HG03064 (cell line): ENCODE data around the gene KDM4C.
"Not testable (repeated sequence)": the region's sequence is repeated elsewhere in the genome, so short reads cannot be mapped to it uniquely, and the experiment has no call there.

Experiments used
- ATAC-seq: cut with Tn5 transposase; IDR thresholded peaks from one replicate; pipeline ENCODE4 v1.9.1; 2021; ENCODE audit warnings: low read depth; ENCODE audit not compliant: unreplicated experiment

KDM4C gene

DNA sequence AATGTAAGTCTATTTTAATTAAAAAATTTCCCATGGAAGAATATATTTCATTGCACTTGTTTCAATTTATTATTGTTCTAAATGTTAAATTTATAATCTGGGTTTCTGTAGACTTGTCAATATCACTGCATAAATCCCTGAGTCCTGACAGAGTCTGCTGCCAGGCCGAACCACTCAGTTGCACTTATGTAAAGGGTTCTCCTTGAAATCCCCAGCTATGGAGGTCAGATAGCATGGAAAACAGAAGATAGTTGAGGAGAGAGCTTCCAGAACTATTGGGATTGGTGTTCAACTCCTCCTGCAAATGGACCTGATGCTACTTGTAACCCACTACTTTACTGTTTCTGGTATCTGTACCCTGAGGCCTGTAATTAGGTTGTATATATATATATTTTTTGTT lies 37.2 kb downstream of the KDM4C start:
- no peak for ATAC-seq

DNA sequence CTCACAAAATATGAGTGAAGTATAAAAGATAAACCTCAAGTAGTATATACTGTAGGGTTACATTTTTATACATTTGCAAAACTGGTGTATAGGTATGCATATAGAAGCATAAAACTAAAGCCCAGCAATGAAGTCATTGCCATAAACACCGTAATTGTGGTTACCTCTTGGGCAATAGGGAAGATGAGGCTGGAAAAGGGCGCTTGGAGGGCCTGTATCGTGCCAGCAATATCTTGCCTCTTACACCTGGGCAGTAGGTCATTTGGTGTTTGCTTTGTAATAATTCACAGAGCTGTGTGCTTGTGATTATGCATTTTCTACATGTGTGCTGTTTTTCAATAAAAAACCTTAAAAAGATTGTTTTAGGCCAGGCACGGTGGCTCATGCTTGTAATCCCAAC lies 45.2 kb downstream of the KDM4C start:
- no peak for ATAC-seq

DNA sequence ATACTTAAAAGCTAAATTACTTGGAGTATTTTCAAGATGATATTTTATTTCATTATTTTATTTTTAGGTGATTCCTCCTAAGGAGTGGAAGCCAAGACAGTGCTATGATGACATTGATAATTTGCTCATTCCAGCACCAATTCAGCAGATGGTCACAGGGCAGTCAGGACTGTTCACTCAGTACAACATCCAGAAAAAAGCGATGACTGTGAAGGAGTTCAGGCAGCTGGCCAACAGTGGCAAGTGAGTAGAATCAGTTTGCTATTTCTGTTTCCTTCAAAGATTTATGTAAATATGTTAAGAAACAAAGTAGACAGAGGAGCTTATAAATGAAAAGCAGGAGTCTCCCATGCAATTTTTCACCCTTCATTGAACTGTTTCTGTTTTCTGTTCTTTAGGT lies 47.8 kb downstream of the KDM4C start:
- ATAC-seq: no peak

DNA sequence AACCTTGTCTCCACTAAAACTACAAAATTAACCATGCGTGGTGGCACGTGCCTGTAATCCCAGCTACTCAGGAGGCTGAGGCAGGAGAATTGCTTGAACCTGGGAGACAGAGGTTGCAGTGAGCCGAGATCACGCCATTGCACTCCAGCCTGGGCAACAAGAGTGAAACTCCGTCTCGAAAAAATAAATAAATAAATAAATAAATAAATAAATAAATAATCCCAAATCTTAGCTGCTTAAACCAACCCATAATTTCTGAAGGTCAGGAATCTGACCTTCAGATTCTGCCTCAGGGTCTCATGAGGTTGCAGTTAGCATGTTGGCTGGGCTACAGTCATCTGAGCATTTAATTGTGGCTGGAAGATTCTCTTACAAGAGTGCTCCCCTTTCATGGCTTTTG lies 48.5 kb downstream of the KDM4C start:
- ATAC-seq: not testable (repeated sequence)

DNA sequence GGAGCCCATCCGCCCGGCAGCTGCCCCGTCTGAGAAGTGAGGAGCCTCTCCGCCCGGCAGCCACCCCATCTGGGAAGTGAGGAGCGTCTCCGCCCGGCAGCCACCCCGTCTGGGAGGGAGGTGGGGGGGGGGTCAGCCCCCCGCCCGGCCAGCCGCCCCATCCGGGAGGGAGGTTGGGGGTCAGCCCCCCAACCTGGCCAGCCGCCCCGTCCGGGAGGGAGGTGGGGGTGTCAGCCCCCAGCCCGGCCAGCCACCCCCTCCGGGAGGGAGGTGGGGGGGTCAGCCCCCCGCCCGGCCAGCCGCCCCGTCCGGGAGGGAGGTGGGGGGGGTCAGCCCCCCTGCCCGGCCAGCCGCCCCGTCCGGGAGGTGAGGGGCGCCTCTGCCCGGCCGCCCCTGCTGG lies 49.9 kb downstream of the KDM4C start:
- ATAC-seq: not testable (repeated sequence)

DNA sequence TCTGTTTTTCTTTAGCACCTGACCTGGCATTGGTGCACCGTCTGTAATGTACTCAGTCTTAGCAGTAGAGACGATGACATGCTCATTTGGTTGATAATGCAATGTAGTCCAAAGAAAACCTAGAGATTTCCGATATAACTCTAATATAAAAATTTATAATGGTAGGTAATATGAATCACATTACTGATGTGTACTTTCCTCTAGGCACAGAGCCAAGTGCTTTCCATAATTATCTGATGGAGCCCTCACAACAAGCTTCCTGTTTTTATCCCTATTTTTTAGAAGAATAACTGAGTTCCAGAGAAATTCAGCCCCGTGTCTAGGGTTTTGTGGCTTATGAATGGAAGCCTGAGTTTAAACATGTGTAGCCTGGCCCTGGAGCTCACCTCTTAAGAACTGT lies 53.7 kb downstream of the KDM4C start:
- ATAC-seq: no peak

DNA sequence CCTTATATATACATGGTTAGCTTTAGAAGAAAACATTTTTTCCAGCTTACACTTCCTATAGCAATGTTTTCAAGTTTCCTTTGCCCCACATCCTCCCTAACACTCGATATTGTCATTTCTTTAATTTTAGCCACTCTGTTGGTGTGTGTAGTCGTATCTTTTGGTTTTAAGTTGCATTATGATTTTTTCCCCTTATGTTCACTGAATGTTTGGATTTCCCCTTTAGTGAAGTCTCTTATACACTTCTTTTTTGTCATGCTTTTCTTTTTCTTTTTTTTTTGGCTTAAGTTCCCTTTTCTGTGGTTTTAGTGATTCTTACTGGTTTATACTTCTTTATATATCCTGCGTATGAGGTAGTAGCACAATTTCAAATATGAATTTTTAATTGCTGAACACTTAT lies 58.8 kb downstream of the KDM4C start:
- no peak for ATAC-seq

DNA sequence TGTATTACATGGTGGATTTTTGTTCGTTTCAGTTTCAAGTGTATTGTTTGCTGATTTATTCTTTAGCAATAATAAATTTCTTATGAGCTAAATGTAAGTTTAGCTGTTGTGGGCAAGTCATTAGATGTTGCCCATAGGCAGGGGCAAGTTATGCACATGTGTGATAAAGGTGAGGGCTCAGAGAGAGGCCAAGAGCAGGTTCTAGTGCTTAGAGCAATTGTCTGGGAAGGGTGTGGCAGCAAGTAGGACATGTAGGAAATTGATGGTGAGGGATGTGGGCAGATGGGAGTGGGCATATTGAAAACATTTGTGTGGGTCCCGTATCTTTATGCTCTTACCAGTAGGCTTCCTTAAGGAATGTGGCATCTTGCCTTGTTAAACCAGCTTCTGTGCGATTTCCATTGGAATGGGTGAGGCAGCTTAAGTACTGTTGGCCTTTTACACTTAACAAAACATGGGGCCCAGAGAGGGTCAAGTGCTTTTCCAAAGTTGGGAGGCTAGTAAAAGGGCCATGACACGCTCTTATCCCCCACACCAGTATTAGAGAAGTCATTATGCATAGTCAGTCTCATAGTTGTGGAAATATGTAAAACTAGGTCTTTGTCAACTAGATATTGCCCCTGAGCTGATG lies 60.6 kb downstream of the KDM4C start:
- no peak for ATAC-seq

DNA sequence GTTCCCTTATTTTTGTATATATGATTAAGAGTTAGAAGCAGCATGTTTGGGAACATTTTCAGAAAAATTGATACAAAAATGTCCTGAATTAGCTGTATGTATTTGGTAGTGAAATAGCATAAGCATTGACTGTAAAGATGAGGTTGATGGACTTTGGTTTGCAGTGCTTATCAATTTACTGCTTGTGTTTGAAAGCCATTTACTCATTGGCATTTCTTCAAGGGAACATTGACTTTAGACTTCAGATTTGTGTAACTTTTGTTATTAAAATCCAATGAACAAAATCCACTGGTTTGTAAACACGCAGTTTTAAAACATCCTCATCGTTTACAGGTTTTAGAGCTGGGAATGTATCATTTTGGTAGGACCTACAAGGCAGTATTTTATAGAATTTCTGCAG lies 61.3 kb downstream of the KDM4C start:
- ATAC-seq: no peak

DNA sequence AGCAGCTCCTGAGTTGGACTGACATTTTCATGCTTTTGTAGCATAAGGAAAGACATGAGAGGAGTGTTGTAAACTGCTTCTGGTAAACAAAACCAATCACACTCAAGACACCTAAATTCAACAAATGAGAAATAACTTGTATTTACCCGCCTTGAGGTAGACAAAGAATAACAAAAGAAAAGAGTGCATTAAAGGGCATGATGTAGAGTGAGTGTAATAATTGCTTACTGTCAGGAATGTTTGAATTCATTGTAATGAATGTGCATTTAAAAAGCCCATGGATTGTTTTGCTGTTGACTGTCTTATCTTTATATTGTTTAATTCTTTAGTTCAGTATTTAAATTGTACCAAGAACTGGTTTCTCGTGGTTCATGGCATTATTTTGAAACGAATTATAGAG lies 61.8 kb downstream of the KDM4C start:
- no peak for ATAC-seq

DNA sequence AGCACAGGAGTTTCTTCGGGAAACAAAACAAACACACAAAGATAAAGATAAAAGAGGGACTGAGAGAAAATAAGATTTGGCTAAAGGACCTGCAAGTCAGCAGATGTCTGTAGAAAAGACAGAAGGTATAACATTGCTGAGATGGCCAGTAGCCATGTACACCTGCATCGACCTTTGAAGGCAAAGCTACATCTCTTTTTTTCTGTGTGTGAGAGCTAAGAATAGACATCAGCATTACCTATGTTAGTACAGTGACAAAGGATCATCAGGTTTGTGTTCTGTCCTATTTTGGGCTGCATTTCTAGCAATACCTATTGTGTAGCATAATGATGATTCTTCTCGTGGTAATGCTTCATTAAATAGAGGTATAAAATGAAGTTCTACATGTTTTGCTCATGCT lies 64.9 kb downstream of the KDM4C start:
- ATAC-seq: no peak

DNA sequence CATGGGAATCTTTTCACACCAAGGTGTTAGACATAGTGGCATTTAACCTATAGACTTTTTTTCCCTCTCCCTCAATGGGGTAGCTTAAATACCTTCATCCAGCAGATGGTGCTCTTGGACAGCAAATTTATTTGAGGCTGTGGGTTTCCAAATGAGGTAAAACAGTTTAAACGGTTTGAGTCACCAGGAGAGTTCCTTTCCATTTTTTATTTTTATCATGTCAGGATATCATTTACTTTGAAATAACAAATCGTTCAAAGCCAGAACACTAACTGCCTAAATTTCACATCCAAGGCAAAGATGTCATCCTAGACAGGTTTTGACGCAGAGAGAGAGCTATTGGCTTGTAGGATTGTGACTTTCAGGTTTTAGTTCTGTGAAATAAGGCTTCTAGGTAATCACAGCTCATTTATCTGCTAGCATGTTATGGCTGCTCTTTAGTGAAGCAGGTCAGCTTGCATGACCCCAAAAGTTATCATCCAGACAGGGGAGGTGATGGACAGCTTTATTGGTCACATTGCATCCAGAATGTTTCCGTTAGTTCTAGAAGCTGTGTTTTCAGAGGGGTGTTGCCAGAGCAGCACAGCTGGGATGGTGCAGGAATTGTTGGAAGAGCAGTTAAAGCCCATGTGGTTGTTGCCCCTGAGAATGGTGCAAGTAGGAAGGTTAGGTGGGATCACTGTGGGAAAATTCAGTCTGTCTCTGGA lies 69.8 kb downstream of the KDM4C start:
- no peak for ATAC-seq

DNA sequence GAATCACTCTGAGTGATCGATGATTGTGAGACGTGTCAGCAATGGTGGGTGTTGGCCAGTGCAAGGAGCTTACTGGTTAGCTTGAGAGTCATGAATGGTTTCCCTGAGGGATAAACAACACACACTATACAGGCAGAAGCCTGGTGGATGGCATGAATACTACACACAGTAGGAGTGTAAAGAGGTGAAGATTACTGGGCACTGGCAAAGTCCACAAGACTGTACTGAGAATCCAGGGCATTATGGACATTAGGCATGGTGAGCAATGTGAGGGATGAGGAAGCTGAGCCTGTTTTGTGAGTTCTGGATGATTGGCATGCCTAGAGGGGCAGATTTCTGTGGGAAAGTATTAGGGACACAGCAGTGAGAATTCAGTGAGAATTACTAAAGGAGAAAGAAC lies 71.3 kb downstream of the KDM4C start:
- ATAC-seq: no peak

DNA sequence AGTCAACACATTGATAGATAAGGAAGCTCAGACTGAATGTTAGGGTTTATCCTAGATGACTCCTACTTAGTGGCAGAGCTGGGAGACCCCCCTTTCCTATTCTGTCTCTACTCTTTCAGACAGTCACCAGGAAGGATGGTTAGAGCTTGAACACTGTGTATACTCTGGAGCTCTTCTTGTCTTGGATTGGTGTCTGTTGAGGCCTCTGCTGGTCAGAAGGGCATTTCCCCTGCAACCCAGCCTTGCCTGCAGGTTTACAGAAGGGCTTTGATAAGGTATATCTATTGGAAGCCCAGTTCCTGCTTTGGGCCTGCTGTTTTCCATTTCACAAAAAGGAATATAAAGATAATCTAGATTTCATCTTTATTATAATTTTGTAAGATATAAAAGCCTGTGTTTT lies 71.8 kb downstream of the KDM4C start:
- ATAC-seq: no peak

DNA sequence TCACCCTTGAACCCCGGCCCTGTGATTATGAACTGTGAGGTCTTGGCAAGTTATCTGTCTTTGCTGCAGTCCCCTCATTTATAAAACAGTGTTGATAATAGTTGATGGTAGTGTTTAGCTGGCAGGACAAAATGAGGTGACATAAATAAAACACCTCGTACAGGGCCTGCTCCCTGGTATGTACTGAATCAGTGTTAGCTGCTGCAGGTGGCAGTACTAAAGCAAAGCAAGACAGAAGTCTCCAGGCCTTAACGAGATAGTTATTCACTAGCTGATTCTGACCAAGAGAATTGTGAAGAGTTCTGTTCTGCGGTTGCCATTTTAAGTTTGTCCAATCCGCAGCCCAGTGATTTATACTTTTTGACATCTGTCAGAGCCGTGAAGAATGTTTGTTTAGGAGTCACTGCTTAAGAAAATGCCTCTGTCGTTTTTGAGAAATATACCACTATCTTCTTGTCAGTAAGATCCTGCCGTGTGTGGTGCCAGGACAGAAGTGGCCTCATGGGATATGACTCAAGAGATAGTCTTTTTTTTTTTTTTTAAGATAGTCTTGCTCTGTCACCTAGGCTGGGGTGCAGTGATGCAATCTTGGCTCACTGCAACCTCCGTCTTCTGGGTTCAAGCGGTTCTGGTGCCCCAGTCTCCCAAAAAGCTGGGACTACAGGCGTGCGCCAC lies 75.9 kb downstream of the KDM4C start:
- no peak for ATAC-seq

DNA sequence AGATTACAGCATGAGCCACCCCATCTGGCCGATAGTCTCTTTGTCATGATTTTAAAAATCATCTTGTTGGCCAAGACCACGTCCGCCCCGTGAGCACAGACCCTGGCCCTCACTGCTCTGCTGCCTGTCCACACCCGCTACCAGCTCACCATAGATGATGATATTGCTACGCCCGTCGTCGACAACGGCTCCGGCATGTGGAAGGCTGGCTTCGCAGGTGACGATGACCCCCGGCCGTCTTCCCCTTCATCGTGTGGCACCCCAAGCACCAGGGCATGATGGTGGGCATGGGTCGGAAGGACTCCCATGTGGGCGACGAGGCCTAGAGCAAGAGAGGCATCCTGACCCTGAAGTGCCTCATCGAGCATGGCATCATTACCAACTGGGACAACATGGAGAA lies 76.5 kb downstream of the KDM4C start:
- ATAC-seq: no peak

DNA sequence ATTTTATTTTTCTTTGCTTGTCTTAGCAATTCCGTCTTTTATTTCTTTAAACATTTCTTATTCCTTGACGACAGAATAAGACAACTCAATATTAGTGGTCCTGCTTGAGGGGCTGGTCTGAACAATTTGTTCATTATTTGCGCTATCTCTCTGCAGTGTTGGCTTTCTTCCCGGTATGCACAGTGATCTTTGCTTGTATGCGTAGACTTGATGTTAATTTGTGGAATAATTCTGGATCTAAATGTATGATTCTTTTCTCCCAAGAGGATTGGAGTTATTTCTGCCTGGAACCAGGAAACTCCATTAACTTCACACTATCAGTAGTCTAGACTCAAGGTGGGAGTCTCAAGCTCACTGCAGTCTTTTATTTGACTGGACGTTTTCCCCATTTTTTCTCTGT lies 80.4 kb downstream of the KDM4C start:
- no peak for ATAC-seq

DNA sequence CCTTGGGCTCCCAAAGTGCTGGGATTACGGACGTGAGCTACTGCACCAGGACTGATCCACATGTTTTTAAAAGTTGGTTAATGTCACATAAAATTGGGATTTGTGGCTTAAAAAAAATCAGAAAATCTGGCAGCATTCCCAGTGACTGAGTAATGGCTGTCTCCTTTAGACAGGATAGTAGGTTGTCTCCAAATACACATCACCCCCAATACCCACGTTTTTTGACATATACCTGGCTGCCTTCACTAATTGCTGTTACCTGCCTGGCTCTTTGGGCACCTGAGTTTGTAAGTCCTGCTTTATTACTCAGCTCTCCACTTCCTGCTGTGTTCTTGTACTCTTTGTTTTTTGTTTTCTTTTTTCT lies 84.8 kb downstream of the KDM4C start:
- ATAC-seq: no peak

DNA sequence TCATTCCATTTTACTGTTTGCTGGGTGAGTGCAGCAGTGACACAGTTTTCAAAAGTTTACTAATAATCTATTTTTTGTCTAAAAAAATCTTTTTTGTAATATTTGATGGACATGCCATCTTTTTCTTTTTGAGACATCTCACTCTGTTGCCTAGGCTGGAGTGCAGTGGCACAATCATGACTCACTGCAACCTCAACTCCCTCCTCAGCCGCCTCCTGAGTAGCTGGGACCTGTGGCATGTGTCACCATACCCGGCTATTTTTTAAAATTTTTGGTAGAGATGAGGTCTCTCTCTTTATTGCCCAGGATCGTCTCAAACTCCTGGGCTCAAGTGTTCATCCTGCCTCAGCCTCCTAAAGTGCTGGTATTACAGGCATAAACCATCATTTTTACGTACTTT lies 86.0 kb downstream of the KDM4C start:
- no peak for ATAC-seq

DNA sequence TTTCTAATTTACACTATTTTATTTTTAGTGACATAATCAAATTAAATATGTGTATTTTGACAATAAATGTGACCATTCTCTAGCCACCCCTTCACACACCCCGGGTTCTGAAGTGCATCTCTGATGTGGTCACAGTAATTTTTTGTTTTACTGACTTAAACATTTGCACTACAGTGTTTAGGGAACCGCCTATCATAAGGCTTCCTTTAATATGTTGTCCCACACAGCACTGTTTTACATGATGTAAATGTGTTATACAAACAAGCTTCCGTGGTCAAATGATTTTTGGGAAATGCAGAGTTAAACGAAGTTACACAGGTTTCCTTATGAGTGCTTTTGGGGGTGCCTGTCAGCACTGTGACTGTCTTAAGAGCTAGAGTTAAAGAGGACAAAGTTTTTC lies 86.5 kb downstream of the KDM4C start:
- no peak for ATAC-seq

DNA sequence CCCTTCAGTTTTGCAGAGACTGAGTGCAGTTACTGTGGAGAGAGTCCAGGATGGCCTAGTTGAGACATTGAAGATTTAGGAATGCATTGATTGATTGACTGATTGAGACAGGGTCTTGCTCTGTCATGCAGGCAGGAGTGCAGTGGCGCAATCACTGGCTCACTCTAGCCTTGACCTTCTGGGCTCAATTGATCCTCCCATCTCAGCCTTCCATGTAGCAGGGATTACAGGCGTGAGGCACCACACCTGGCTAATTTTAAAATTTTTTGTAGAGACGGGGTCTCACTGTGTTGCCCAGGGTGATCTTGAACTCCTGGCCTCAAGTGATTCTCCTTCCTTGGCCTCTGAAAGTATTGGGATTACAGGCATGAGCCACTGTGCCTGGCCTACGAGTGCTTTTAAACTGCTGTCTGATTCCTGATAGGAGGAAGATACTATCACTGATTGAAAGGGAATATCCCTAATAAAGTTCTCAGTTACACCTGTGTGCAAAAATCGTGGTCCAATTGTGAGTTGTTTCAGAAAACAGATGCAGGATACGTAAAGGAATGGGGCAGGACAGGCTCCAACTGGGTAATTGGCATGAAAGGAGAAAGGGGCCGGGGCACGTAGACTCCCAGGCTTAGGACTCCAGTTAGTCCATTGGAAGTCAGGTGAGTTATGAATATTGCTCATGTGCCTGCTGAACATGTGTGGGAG lies 87.5 kb downstream of the KDM4C start:
- ATAC-seq: no peak

DNA sequence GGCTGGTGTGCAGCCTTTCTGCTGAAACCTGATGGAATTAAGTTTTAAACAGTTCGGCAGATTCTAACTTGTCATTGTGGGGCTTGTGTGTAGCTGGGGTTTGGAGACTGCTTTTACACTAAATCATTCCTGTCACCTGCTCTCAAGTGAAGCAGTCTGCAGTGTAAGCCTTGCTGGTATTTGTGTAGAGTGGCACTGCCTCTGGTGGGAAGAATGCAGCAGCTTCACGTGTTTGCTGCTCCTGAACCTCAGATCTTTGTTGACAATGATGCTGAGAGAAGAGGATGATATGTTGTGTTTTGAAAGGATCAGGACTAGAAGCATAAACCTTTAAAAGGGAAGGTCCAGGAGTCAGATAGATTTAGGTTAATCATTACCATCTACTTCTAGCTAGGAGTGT lies 88.1 kb downstream of the KDM4C start:
- no peak for ATAC-seq
